Muscle of back (tissue), 11 donors: ENCODE measurements around the gene BCAN. TPM values are rescaled to one million over a fixed set of nuclear protein-coding genes. Genes with fewer than 3 reads are reported as not detected.

Experiments
- DNase-seq, 3 donors: peaks; one replicate each; pipeline versions ENCODE4 v3.0.0 to v3.0.0-alpha.2; 2013
- polyA plus RNA-seq, 10 donors: library from polyadenylated mRNA; unstranded; fragments of 120-200 nt; gene quantifications; one replicate each; pipeline ENCODE4 v1.2.1, GENCODE V29; 2013; ENCODE audit not compliant: insufficient read length in 10 of 10

BCAN gene
- polyA plus RNA-seq, 10 donors, result 1.7 to 5.7 (median 2.1) TPM

DNA sequence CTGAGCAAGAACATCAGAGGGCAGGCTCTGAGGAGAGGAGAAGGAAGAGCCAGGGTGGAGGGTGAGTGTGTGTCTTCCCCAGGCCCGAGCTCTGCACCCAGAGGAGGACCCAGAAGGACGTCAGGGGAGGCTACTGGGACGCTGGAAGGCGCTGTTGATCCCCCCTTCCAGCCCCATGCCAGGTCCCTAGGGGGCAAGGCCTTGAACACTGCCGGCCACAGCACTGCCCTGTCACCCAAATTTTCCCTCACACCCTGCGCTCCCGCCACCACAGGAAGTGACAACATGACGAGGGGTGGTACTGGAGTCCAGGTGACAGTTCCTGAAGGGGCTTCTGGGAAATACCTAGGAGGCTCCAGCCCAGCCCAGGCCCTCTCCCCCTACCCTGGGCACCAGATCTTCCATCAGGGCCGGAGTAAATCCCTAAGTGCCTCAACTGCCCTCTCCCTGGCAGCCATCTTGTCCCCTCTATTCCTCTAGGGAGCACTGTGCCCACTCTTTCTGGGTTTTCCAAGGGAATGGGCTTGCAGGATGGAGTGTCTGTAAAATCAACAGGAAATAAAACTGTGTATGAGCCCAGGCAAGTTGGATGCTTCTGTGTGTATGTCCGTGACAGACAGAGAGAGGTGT, 17.1 kb downstream of the BCAN start:
- no peak for DNase-seq

DNA sequence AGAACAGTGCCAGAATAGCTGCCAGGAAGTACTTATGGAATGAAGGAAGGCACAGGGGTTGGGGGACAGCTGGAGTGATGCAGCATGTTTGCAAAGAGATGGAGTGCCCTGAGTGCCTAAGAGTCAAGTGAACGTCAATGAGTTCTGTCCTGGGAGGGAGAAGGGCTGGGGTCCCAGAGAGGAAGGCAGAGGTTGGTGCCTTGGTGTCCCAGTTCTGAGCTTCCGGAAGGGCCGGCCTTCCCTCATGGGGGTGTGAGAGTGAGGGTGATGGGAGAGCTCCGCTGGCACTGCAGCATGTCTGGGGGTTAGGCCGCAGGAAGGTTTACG, 17.7 kb downstream of the BCAN start:
- DNase-seq, result no peak

DNA sequence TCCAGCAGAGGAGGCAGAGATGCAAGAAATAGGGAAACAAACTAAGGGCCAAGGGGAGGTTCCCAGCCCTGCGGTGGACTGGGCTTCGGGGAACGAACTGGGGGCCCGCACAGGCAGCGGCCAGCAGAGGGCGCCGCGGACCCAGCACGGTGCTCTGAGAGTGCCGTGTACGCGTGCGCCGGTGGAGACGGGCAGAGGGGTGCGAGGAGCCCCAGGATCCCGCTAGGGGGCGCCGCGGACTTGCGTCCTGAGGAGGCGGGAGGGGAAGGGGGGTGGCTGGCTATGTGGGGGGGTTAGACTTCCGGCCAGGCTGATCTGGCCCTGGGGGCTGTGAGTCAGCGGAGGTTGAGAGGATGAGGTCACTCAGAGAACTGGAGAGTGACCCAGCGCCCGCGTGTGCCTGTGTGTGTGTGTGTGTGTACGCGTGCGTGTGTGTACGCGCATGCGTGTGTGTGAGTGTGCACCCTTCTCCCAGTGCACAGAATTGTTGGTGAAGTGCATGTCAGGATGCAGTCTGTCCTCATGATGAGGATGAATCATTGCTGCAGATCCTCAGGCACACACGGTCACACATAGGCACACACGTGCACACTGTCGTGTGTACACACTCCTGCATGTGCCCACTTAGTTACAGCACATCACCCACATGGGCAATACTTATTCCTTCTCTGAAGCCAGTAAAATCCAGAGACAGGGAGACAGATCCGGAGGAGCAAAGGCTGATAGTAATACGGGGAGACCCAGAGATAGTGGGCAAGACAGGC, 18.3 kb downstream of the BCAN start:
- DNase-seq, result peak; percentile 96 to 98 (median 98)

DNA sequence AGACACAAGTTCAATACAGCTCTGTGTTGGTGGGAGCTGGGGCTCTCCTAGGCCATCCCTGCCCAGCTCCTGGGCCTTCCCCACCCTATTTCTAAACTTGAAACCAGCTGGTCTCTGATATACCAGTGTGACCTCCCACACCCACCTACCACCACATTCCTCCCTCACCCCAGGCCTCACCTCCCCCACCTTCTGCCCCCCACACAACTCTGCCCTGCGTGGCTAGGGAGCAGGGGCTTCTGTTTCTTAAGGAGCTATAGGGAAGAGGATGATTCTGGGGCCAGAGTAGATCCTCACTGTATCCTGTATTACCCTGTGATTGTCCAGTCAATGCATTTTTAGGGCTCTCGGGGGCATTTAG, 18.8 kb downstream of the BCAN start:
- DNase-seq, result no peak

DNA sequence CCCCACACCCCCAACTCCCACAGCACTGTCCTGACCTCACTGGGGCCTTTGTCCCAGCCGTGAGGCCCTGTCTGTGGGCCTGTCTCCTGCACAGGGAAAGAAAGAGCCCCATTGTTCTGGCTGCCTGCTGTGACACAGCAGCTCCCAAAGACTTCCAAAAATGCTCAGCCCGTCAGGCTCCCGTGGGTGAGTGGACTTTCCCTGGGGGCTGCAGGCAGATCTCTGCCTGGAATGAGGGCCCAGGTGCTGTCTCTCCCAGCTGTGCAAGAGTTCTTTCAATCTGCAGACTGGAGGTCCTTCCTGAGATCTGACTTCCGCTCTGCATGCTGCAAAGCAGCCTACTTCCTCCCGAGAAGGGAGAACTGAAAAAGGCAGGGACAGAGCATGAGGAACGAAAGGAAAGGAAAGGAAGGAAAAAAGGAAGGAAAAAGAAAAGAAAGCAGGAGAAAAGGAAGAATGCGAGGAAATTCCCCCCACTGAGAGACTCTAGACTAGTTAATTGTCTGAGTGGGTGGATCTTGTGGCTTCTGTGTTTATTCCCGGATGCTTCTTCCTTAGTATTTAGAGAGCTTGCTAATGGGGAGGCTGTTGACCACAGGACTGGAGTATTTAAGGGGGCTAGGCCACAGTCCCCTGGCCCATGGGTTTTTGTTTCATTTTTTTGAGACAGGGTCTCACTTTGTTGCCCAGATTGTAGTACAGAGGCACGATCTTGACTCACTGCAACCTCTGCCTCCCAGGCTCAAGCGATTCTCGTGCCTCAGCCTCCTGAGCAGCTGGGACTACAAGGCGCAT, 20.3 kb downstream of the BCAN start:
- peak in 1 of 3 donors; percentile 43 for DNase-seq

DNA sequence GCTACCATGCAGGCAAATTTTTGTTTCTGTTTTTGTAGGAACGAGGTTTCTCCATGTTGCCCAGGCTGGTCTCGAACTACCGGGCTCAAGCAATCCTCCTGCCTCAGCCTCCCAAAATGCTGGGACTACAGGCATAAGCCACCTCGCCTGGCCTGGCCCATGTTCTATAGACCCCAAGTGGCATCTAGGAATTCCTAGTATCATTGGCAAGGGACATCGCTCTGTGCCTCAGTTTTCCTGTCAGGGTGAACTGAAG, 20.8 kb downstream of the BCAN start:
- no peak for DNase-seq

DNA sequence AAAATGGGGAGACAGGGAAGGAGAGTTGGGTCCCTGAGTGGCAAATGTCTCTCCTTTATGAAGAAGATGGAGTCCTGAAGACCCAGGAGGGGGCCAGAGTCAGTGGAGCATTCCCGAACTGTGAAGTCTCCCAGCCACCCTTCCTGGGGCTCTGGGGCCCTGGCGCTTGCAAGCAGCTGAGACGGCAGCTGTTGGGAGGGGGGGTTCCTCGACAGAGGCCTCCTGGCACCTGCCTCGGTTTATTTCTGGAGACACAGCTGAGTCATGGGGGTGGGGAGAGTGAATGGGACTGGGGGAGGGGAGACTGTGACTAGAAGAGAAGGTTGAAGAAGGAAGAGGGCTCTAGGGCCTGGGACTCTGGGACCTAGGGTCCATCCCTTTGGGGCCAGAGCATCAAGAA, 21.3 kb downstream of the BCAN start:
- DNase-seq, result peak; percentile 82 to 89 (median 85)

DNA sequence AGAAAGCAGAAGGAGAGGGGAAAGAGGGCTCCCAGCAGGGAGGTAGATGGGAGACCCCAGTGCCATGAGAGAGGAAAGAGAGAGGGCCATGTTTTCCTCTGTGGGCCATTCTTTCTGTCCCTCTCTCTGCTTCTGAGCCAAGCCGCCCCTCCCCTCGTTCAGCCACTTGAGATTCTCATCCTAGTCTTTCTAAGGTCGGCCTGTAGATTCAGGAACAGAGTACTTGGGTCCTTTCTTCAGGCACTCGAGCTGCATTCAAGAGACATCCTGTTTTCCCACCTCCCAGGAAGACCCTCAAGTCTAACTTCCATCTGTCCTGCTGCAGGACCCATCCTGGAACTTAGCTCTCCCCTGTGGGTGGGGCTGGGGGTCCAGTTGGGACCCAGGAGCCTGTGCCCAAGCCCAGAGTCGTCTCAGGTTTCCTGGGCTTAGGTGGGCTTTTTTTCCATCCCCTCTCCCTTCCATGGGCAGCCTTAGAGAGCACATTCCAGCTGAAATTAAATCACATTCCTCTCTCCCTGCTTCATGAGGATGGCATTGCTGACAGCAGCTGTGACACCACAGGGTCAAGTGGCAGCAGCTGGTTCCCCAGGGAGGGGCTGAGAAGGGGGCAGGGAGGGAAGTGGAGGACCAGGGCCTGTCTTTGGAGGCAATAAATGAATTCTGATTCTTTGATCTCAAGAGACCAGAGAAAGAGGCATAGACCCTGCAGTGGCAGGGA, 22.3 kb downstream of the BCAN start:
- DNase-seq, result peak in 2 of 3 donors; percentile 66 to 73

DNA sequence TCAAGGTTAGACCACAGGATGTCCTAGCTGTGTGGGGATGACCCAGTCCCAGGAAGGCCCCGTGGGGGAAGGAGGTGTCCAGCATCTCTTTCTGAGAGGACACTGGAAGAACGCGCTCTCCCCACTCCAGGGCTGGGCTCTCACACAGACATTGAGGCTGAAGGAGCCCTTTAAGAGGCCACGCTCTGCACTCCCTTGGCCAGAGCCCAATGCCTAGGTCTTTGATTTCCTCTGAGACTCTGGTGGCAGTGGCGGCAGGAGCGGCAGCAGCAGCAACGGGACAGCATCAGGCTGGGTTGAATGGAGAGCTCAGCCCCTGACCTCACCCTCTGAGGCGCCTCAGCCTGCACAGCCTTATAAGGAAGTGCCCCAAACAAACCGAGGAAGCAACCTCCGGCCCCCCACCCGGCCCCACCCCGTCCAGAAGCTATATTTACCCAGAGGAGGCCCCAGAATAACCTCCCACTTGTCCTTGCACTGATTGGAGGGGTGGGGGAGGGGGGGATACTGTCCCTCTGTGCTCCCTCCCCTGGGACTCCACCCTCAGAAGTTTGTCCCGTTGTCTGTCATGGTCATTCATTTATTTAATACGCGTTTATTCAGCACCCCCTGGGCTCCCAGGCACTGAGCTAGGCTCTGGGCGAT, 23.0 kb downstream of the BCAN start:
- DNase-seq, result peak; percentile 57 to 67 (median 60)

DNA sequence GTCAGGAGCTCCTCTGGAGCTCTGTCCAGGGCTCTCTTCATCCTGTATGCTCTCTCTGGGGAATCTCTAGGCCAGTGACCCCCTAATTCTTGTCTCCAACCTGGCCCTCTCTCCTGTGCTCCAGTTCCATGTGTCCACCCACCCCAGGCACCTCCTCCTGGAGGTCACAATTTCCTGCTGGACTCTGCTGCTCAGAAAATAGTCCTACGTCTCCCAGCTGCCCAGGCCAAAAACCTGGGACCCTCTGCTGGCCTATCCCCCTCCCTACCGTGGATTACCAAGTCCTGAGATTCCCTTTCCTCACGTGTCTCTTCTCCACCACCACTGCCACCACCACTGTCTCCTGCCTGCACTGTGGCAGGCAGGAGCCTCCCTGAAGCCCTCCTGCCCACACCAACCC, 23.6 kb downstream of the BCAN start:
- no peak for DNase-seq

DNA sequence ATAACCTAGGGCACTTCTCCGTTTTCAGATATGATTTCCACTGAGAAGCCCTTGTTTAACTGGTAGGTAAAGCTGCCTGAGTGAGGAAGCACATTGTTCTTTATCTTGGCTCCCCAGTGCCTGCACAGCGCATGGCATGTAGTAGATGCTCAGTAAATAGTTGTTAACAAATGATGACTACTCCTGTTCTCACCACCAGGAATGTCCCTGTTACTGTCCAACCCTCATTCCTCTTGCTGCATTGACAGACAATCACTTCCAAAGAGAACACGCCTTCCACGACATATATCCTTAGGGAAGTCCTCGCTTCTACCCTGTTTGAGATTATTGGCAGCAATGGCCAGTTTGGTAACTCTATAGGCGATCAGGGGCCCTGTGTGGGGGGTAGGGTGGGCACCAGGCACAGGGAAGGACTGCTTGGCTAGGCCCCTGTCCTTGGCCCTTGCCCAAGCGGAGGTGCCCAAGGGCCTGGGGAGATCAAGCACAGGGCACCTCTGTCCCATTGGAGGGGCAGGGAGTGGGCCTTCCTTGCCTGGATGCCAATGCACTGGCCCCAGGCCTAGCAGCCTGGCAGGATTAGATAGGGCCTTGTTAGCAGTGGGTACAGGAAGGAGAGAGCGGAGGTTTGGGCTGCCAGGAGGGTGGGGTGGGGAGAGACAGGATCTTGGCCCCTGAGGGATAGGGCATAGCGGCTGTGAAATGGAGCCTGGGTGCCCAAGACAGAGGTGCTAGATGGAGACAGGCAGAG, 25.1 kb downstream of the BCAN start:
- peak in 1 of 3 donors; percentile 56 for DNase-seq

DNA sequence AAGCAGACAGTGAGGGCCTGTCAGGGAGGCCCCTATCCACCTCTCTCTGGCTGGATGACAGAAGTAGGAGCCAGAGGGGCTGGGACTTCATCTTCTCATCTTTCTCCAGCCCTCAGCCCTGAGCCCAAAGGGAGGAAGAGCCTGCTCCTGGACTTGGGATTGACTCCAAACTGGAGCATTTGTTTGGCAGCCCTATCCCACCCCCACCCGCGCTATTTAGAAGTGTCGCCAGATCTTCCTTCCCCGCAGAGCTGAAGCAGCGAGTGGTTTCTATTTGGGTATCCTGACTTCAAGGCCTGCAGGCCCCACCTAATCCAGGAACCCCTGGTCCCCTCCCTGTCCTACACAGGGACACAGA, 25.7 kb downstream of the BCAN start:
- peak; percentile 83 to 96 (median 94) for DNase-seq

DNA sequence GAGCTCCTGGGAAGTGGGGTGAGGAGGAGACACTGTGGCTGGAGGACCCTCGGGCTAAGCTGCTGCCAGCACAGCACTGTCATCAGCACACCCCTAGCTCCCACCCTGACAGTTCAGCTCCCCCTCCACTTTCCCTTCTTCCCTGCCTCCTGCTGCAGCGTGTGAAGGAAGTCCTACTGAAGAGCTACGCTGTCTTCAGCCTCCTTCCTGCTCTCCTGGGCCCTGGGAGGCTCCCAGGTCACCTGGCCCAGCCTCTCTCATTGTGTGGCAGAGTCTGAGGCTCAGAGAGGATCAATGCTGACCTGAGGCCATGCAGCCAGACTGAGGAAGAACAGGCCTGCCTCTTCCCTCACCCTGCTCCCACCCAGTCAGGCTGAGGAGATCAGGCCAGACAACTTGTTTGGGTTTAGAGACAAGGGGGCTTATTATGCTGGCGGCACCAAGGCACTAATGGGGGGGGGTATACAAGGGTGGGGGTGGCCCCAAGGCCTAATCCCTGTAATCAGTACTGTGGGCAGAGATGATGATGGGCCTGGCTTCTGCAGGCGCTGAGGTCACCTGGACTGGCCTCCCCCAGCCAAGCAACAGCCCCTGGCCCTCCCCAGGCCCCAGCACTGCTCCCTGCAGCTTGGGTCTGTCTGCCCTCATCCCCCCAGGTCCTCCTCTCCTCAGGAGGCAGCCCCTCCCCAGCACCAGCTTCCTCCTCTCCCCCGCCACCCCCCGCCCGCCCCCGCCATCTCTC, 26.2 kb downstream of the BCAN start:
- DNase-seq, result peak in 1 of 3 donors; percentile 22

DNA sequence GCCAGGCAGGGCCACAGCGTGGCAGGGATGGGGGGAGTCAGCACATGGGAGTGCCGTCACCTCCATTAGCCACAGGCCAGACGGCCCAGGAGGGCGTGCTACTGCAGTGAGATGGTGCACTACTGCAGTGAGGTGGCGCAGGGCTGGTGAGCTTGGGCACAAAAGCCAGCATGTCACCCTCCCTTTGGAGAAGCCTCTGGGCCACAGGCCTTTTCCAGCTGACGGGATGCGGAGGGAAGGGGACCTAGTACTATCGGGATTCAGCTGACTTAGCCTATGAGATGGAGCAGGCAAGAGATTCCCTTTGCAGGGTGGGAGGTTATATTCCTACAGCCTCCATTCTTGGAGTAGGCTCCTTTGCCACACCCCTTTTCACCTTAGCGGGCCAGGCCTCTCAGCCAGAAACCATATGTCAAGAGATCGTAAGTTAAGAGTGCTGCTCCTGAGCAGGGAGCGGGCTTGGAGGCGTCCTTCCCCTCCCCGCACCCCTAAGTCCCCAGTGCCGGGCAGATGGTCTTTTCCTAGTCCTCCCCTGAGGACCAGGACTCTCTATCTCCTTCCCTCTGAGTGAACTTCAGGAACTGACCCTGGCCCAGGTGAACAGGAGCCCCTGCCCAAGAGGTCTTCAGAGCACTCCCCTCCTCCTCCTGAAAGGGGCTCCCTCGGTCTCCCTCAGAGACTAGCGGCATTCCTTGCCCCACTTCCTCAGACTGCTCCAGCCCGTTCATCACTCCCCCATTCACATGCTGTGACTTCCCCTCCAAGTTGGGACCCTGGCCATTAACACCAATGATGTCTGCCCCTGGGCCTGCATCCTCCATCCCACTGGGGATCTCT, 27.1 kb downstream of the BCAN start:
- peak in 1 of 3 donors; percentile 59 for DNase-seq

DNA sequence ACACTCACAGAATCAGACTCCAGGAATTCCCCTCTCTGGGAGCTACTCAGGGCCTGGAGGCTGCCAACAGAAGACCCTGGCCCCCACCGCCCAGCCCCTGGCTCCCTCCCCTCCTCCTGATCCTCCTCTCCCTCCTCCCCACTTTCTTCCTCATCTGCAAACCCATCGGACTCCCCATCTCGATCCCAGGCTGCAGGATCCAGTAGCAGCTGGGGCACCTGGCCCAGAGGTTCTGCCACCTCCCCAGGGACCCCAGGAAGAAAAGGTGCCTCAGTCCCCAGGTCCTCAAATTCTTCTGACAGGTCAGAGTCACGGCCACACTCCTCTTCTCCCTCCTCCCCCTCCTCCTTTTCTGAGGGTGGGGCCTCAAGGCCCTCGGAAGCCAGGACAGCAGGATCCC, 27.9 kb downstream of the BCAN start:
- no peak for DNase-seq

DNA sequence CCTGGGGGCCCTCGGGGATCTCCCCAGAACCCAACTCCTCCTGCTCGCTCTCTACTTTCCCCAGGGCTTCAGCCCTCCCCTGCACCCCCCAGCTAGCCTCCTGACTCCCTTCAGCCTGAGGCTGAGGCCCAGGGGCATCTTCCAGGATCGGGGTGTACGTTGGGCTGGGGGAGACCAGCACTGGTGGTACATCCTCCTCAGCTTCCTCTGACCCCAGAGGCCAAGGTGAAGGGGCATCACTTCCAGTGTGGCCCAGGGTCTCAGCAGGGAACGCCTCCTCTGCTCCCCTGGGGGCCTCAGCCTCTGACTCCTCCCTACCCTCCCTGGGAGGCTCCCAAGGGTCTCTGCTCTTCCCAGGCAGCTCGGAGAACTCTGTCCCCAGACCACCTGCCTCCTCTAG, 28.4 kb downstream of the BCAN start:
- DNase-seq, result no peak

DNA sequence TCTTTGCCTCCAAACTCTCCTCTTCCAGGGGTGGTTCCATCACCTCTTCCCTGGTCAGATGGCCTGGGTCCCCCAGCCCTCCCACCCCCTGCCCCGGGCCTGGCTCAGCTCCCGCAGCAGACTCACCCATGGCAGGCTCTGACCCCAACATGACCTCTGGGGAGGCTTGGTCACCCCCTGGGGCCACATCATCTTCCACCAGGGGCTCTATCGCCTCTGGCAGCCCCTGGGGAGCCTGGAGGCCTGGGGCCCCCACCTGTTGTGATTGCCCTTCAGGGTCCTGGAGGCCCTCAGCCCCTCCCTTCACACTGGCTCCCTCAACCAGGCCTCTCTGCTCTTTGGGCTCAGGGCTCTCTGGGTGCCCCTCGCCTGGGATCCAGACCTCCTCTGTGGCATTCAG, 28.9 kb downstream of the BCAN start:
- DNase-seq, result no peak

DNA sequence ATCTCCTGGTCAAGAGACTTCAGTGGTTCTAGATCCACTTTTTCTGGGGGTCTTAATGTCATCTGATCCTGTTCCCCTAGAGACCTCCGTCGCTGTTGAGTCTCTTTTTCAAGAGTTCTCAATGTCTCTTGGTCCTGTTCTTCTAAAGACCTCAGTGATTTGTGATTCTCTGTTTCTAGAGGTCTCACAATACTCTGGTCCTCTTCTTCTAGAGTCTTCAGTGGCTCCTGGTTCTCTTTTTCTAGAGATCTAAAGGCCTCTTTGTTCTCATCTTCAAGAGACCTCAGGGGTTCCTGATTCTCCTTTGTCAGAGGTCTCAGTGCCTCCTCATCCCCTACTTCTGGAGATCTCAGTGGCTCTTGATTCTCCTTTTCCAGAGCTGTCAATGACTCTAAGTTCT, 29.9 kb downstream of the BCAN start:
- DNase-seq, result no peak

DNA sequence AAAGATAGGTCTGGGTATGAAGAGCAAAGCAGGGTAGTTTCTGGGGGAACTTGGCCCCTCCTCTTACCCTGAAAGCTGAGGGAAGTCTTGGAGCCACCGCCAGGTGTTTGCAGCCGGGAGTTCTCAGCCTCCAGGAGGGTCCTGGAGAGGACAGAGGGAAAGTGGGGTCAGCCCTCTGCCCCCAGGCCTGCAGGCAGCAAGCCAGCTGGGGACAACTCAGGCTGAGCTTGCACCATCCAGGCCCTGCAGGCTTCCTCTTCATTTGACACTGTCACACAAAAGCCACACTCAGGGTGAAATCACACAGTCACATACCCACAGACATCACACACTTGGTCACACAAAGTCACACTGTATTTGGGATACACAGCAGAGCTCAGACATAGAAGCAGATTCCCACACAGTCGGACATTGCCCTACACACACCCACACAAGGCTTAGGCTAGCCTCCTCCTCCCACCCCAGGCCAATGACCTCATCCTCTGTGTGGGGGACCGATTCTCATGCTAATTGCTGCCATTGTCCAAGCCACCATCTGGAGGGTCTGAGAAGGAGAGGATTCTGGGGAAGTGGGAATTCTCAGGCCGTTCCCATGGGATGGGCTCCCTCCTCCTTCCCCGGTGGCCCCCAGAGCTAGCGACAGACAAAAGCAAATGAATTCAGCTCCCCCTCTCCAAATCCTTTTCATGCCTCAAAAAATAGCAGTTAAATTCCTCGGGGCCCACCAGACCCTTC, 31.6 kb downstream of the BCAN start:
- peak in 1 of 3 donors; percentile 40 for DNase-seq
